ENCODE data around the gene HOTAIR.

Gene HOTAIR

GRCh38 chr12:54000116-54001114 lies 25.7 kb upstream of the HOTAIR start, which contains the start of gene HOXC9:
HOXC9 (plus strand) TSS chr12:54000161; CDS start chr12:54000189, 28 bp downstream.
- peak; percentile 50 for DNase-seq (ENCODE audit: low spot score)

- peak; percentile 86 for DNase-seq (ENCODE audit: low spot score)
Measured at GRCh38 chr12:53999559-54000115, 24.9 kb upstream of the HOTAIR start.

- no peak for DNase-seq (ENCODE audit: low spot score)
Measured at GRCh38 chr12:53998900-53999236, 24.1 kb upstream of the HOTAIR start.

- no peak for DNase-seq (ENCODE audit: low spot score)
Measured at GRCh38 chr12:53998110-53998899, 23.6 kb upstream of the HOTAIR start.

- no peak for DNase-seq (ENCODE audit: low spot score)
Measured at GRCh38 chr12:53997204-53998109, 22.7 kb upstream of the HOTAIR start.

GRCh38 chr12:53996240-53997203 lies 21.8 kb upstream of the HOTAIR start:
- no peak for DNase-seq (ENCODE audit: low spot score)

GRCh38 chr12:53995378-53996239 lies 20.9 kb upstream of the HOTAIR start:
- DNase-seq (ENCODE audit: low spot score), result peak; percentile 69

GRCh38 chr12:53995002-53995377 lies 20.2 kb upstream of the HOTAIR start:
- DNase-seq (ENCODE audit: low spot score), result no peak

- no peak for DNase-seq (ENCODE audit: low spot score)
Measured at GRCh38 chr12:53994264-53995001, 19.7 kb upstream of the HOTAIR start.

GRCh38 chr12:53994009-53994263 lies 19.2 kb upstream of the HOTAIR start:
- DNase-seq (ENCODE audit: low spot score), result no peak

GRCh38 chr12:53993162-53994008 lies 18.6 kb upstream of the HOTAIR start:
- no peak for DNase-seq (ENCODE audit: low spot score)

- no peak for DNase-seq (ENCODE audit: low spot score)
Measured at GRCh38 chr12:53992377-53992889, 17.7 kb upstream of the HOTAIR start.

GRCh38 chr12:53991077-53991460 lies 16.3 kb upstream of the HOTAIR start:
- DNase-seq (ENCODE audit: low spot score), result peak; percentile 51

GRCh38 chr12:53990311-53991076 lies 15.7 kb upstream of the HOTAIR start:
- no peak for DNase-seq (ENCODE audit: low spot score)

GRCh38 chr12:53989227-53990113 lies 14.7 kb upstream of the HOTAIR start:
- peak; percentile 68 for DNase-seq (ENCODE audit: low spot score)

Measured in AG08396 (cell line).